SKM-1 (cell line): Measurements from ENCODE around the gene CCAR1.
"Not testable (repeated sequence)": the region's sequence is repeated elsewhere in the genome, so short reads cannot be mapped to it uniquely, and the experiment has no call there.

Source experiments
- DNase-seq: peaks from one replicate; lab custom pipeline; 2025; ENCODE audit not compliant: unreplicated experiment; lab: John Stamatoyannopoulos, UW

CCAR1 gene

GRCh38 chr10:68827592-68827959 lies 106.5 kb downstream of the CCAR1 start:
- not testable (repeated sequence) for DNase-seq

DNA sequence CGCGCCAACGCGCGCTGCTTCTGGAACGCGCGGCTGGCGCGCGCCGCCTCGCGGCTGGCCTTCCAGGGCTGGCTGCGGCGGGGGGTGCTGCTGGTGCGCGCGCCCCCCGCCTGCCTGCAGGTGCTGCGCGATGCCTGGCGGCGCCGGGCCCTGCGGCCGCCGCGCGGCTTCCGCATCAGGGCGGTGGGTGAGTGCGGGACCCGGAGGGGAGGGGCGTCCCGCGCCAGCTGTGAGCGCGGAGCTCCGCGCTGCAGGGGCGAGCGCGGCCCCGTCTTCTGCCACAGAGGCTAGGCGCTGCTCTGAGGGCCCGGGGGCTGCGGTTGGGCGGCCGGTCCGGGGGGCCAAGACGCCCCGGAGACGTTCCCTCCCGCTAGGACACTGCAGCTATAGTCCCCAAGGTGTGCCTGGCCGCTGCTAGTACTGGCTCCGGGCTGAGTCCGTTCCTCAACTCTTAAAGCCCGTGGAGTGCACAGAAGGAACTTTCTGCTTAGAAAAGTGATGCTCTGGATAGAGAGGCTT lies 107.1 kb downstream of the CCAR1 start:
- not testable (repeated sequence) for DNase-seq

- DNase-seq, result no peak
Observed at GRCh38 chr10:68828833-68829232, 107.8 kb downstream of the CCAR1 start.

DNA sequence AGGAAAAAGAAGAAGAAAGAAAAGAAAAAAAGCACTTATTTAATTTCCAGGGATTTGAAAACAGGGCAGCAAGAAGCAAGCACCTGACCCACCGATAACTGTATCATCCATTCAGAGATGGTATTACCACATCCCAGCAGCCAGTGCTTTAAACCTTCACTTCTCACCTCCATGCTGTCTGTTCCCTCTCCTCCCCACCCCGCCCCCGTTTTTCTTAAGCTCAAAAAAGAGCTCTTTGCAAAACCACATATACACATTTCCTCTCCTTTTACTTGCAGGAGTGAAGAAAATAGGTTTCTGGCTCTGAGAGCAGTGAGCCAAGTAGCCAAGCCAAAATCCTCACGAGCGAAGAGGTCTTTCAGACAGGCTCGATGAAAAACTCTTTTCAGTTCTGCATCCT lies 108.5 kb downstream of the CCAR1 start:
- DNase-seq, result no peak

- no peak for DNase-seq
Observed at GRCh38 chr10:68829952-68830351, 108.9 kb downstream of the CCAR1 start.

GRCh38 chr10:68831961-68832455 lies 111.0 kb downstream of the CCAR1 start:
- DNase-seq, result no peak

DNA sequence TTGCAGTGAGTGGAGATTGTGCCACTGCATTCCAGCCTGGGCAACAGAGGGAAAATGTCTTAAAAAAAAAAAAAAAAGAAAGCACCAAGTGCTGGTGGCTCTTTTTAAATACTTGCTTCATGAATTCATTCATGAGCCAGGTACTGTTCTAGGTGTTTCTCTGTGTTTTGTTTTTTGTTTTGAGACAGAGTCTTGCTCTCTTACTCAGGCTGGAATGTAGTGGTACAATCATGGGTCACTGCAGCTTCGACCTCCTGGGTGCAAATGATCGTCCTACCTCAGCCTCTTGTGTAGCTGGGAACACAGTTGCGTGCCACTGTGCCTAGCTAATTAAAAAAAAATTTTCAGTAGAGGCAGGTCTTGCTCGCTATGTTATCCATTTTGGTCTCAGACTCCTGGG lies 111.6 kb downstream of the CCAR1 start:
- DNase-seq, result no peak

DNA sequence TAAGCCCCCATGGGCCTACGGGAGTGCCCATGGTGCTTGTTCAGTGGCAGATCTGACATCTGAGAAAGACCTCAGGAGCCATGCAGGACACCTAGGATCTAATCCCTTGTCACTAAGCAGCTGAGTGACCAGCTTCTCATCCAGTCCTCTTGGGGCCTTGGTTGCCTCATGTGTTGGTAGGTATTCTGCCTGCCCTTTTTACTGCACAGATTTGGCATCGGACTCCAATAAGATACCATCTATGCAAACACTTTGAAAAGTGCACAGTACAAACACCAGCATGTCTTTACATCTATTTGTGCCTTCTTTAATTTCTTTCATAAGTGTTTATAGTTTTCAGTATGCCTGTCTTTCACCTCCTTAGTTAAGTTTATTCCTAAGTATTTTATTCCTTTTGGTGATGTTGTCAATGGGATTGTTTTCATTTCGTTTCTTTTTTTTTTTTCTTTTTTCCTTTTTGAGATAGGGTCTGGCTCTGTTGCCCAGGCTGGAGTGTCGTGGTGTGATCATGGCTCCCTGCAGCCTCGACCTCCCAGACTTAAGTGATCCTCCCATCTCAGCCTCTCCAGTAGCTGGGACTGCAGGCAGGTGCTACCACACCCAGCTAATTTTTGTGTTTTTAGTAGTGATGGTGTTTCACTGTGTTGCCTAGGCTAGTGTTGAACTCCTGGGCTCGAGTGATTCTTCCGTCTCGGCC lies 116.7 kb downstream of the CCAR1 start:
- DNase-seq, result no peak

GRCh38 chr10:68840650-68841049 lies 119.6 kb downstream of the CCAR1 start:
- DNase-seq, result not testable (repeated sequence)
